Caki2 (cell line): ENCODE data around the gene PARD3B. TPM values are rescaled to one million over a fixed set of nuclear protein-coding genes. Genes with fewer than 3 reads are reported as not detected.

Experiments used
- DNase-seq: peaks from one replicate; pipeline ENCODE4 v3.0.0-alpha.2; 2015; ENCODE audit warnings: low read depth
- in situ Hi-C: cut with HindIII; loops from 2 replicates; pipeline ENCODE4 v1.10.0; 2016; ENCODE audit warnings: low sequenced_read_pairs, low pct_unique_long_range_greater_than_20kb, mixed read lengths
- total RNA-seq: library from RNA; depleted of rRNA; stranded (reverse); fragments of >200 nt; shearing (Covaris generic); gene quantifications from 2 replicates; pipeline ENCODE4 v1.2.3, GENCODE V29; 2014; ENCODE audit warnings: low replicate concordance

Gene PARD3B
- total RNA-seq, 1 experiment from 2014 or later, result 3.8 TPM

GRCh38 chr2:204720874-204721273 lies 175.6 kb downstream of the PARD3B start:
- DNase-seq, result no peak
- in situ Hi-C loops, result no loop called here

- DNase-seq, result no peak
- in situ Hi-C loops, result no loop called here
Measured at GRCh38 chr2:204722207-204722606, 176.9 kb downstream of the PARD3B start.

- DNase-seq, result no peak
- in situ Hi-C loops, result no loop called here
Measured at GRCh38 chr2:204722691-204723090, 177.4 kb downstream of the PARD3B start.

GRCh38 chr2:204725693-204726360 lies 180.6 kb downstream of the PARD3B start:
- DNase-seq, result no peak
- in situ Hi-C loops, result no loop called here

DNA sequence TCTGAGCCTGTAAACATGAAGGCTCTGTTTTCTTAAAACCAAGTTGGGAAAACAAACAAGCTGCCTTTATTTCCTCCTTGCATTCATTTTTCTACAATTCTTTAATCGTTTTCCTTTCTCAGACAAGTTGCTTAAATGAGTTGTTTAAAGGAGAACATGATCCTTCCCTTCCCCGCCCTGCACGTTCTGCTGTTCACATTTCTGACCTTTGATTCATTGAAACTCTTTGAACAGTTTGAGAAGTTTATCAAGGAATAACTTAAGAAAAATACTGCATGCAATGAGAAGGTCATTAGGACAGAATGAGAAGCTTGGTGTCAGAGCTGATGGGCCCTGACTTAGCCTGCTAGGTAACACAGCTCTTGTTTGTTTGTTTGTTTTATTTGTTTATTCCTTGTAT lies 181.6 kb downstream of the PARD3B start:
- in situ Hi-C loops, result no loop called here
- no peak for DNase-seq

DNA sequence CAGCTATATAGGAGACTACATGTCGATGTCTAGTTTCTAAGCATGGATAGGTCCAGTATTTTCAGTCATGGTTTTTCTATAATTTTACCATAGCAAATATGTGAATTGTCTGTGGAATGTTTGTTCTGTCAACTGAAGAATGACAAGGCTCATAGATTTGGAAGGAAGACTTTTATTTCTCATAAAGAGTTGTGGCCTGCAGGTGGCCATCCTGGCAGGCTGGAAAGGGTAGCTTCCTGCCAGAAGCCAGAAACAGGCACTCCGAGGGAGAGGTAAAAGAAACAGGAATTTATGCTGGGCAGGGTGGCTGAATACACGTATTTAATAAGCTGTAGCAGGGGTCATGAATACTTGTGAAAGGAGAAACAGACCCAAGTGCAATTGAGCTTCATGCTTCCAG lies 182.1 kb downstream of the PARD3B start:
- in situ Hi-C loops, result no loop called here

GRCh38 chr2:204730603-204731002 lies 185.3 kb downstream of the PARD3B start:
- in situ Hi-C loops, result no loop called here

More for the DNA sequence above, 182.1 kb downstream of the PARD3B start:
- DNase-seq, result no peak

GRCh38 chr2:204732019-204732418 lies 186.7 kb downstream of the PARD3B start:
- in situ Hi-C loops, result no loop called here

More at GRCh38 chr2:204730603-204731002, 185.3 kb downstream of the PARD3B start:
- no peak for DNase-seq

DNA sequence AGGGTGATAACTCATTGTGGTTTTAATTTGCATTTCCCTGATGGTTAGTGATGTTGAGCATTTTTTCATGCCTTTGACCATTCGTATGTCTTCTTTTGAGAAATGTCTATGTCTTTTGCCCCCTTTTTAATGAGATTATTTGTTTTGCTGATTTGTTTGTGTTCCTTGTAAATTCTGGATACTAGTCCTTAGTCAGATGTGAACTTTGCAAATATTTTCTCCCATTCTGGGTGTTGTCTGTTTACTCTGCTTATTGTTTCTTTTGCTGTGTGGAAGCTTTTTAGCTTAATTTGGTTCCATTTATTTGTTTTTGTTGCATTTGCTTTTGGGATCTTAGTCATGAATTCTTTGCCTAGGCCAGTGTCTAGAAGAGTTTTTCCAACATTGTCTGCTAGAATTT lies 192.0 kb downstream of the PARD3B start:
- in situ Hi-C loops, result no loop called here

More at GRCh38 chr2:204732019-204732418, 186.7 kb downstream of the PARD3B start:
- DNase-seq, result peak; percentile 19

DNA sequence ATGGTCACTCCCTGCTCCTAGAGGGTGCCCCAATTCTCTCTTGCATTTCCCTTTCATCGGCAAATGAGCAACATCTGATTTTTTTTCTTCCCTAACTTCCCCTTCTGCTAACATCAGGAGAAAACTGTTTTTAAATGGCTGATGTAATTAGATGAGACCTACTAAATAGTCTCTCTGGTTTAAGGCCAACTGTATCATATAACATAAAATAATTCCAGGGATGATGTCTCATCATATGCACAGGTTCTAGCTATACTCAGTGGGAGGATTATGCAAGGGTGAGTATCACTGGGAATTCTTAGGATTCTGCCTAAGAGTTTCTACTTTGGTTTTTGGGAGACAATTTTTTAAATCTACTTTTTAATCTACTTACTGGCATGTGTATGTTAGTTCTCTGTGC lies 193.4 kb downstream of the PARD3B start:
- in situ Hi-C loops, result no loop called here
- DNase-seq, result no peak

More for the DNA sequence above, 192.0 kb downstream of the PARD3B start:
- no peak for DNase-seq

DNA sequence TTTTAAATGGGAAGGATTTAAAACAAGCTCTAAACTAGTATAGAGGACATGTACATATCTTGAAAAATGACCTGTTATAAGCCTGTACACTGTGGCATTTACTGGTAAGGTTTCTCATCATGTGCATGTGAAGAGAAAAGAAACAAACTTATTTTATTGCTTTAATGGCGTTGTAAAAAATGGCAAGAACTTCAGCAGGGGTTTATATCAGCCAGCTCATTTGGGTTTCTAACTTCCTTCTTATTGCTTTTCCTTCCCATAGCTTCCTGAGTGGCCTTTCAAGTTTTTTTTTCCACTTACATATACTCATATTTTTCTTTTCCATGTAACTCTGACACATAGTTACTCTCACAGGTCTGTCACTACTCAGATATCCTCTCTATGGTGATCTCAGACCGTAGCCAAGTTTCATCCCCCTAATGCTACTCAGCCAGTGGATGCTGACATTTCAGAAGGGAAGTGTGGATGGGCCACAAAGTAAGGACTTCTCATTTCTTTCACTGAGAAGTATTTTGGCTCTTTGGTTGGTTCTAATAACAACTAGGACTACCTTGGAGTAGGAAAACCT lies 198.2 kb downstream of the PARD3B start:
- DNase-seq, result no peak
- in situ Hi-C loops, result no loop called here

DNA sequence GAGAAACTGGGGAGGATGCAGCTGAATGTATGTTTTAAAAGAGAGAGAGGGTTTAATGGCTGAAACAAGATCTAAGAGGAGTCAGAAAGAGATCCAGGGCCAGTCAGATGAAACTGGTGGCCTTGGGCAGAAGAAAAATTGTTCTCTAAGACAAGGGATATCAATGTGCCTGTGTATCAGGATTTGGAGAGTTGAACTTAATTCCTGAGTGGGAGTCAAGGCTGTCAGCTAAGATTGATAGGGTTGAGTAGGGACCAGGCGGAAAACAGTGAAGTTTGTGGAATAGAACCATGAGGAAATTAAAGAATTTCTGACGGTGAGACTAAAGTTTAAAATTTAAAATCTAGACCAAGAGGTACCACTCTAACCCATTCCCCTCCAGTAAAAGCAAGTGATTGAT lies 199.2 kb downstream of the PARD3B start:
- no peak for DNase-seq
- in situ Hi-C loops, result no loop called here

- in situ Hi-C loops, result no loop called here
- DNase-seq, result no peak
Measured at GRCh38 chr2:204748286-204748685, 203.0 kb downstream of the PARD3B start.

GRCh38 chr2:204749319-204749718 lies 204.0 kb downstream of the PARD3B start:
- no peak for DNase-seq
- in situ Hi-C loops, result no loop called here

- DNase-seq, result no peak
- in situ Hi-C loops, result no loop called here
Measured at GRCh38 chr2:204750389-204750788, 205.1 kb downstream of the PARD3B start.

GRCh38 chr2:204751472-204751871 lies 206.2 kb downstream of the PARD3B start:
- no peak for DNase-seq
- in situ Hi-C loops, result no loop called here

- DNase-seq, result no peak
- in situ Hi-C loops, result no loop called here
Measured at GRCh38 chr2:204753841-204754240, 208.6 kb downstream of the PARD3B start.

GRCh38 chr2:204754898-204755297 lies 209.6 kb downstream of the PARD3B start:
- in situ Hi-C loops, result no loop called here
- DNase-seq, result no peak

- in situ Hi-C loops, result no loop called here
- peak; percentile 9 for DNase-seq
Measured at GRCh38 chr2:204763974-204764703, 218.9 kb downstream of the PARD3B start.
